Astrocyte (in vitro differentiated cells and primary cell): Measurements from ENCODE around the gene MMD.

Experiments used
- CTCF ChIP-seq: IDR thresholded peaks from 2 replicates; pipeline ENCODE4 v1.5.1; 2011; ENCODE audit warnings: low read depth, mild to moderate bottlenecking, inconsistent platforms, low read length, moderate library complexity; ENCODE audit not compliant: insufficient read depth
- EZH2 ChIP-seq: IDR thresholded peaks from 2 replicates; pipeline ENCODE4 v1.6.1; 2012; ENCODE audit warnings: mild to moderate bottlenecking, low read length, inconsistent platforms; ENCODE audit not compliant: insufficient read depth

GRCh38 chr17:55442462-55442861 is 20.8 kb upstream of the MMD start:
- TF ChIP-seq EZH2 (no peak), CTCF (no peak)
